WTC11 (cell line): Measurements from ENCODE around the gene SYNE3. TPM values are rescaled to one million over a fixed set of nuclear protein-coding genes. Genes with fewer than 3 reads are reported as not detected.

Source experiments
- ATAC-seq: fragments of 200-7000 bp; cut with Tn5 transposase; 2 replicates; pipeline ENCODE4 v1.10.0; 2021; ENCODE audit warnings: mild to moderate bottlenecking, moderate library complexity
- CTCF ChIA-PET: fragments of 300-600 bp; sonication (Branson Sonifier 250); formaldehyde crosslinking; loops from one replicate; lab custom pipeline; 2021; ENCODE audit warnings: antibody characterized with exemption; lab: Charles Lee
- POLR2A ChIA-PET: fragments of 350-600 bp; sonication (Branson Sonifier 250); formaldehyde crosslinking; loops from one replicate; lab custom pipeline; 2021; ENCODE audit warnings: antibody characterized with exemption; lab: Charles Lee
- DNase-seq: peaks from one replicate; pipeline ENCODE4 v3.0.0; 2021; ENCODE audit warnings: low spot score
- H3K27ac Mint-ChIP-seq: 2 replicates; pipeline ENCODE4 v1.8.0; 2021; ENCODE audit warnings: mixed read lengths
- H3K27me3 Mint-ChIP-seq: 2 replicates; pipeline ENCODE4 v1.8.0; 2021; ENCODE audit warnings: low read depth, mild to moderate bottlenecking, moderate library complexity, mixed read lengths
- H3K36me3 Mint-ChIP-seq: 2 replicates; pipeline ENCODE4 v1.8.0; 2021; ENCODE audit warnings: mixed read lengths
- H3K4me1 Mint-ChIP-seq: 2 replicates; pipeline ENCODE4 v1.8.0; 2022; ENCODE audit warnings: mixed read lengths
- H3K4me3 Mint-ChIP-seq: 2 replicates; pipeline ENCODE4 v1.8.0; 2021; ENCODE audit warnings: mild to moderate bottlenecking, moderate library complexity, mixed read lengths
- H3K9me3 Mint-ChIP-seq: 2 replicates; pipeline ENCODE4 v1.8.0; 2021; ENCODE audit warnings: mixed read lengths
- AFF4 ChIP-seq: sonication (generic); formaldehyde crosslinking; IDR thresholded peaks from 2 replicates; pipeline ENCODE4 v1.8.1; 2023; ENCODE audit warnings: mild to moderate bottlenecking, missing genetic modification reagents, borderline replicate concordance
- ATF1 ChIP-seq: sonication (generic); formaldehyde crosslinking; IDR thresholded peaks from 2 replicates; pipeline ENCODE4 v1.8.1; 2023; ENCODE audit warnings: mild to moderate bottlenecking, moderate library complexity, missing genetic modification reagents
- CBFB ChIP-seq: sonication (generic); formaldehyde crosslinking; IDR thresholded peaks from 2 replicates; pipeline ENCODE4 v1.8.1; 2022; ENCODE audit warnings: mild to moderate bottlenecking, low read depth, missing genetic modification reagents
- CREM ChIP-seq: sonication (generic); formaldehyde crosslinking; IDR thresholded peaks from 2 replicates; pipeline ENCODE4 v1.8.1; 2022; ENCODE audit warnings: mild to moderate bottlenecking, missing genetic modification reagents, moderate library complexity
- ETV6 ChIP-seq: sonication (generic); formaldehyde crosslinking; IDR thresholded peaks from 2 replicates; pipeline ENCODE4 v1.8.1; 2022; ENCODE audit warnings: mild to moderate bottlenecking, missing genetic modification reagents
- FOXK1 ChIP-seq: sonication (generic); formaldehyde crosslinking; IDR thresholded peaks from 2 replicates; pipeline ENCODE4 v1.8.0; 2022; ENCODE audit warnings: mild to moderate bottlenecking, moderate library complexity, missing genetic modification reagents
- GRHL2 ChIP-seq: fragments of 250-450 bp; sonication (Bioruptor Pico); IDR thresholded peaks from 2 replicates; pipeline ENCODE4 v1.8.0; 2022; ENCODE audit warnings: mild to moderate bottlenecking, moderate library complexity; ENCODE audit not compliant: insufficient replicate concordance, severe bottlenecking
- GTF2I ChIP-seq: fragments of 250-450 bp; sonication (Bioruptor Pico); conservative IDR thresholded peaks from 2 replicates; pipeline ENCODE4 v1.4.0; 2021; ENCODE audit warnings: mild to moderate bottlenecking
- IRF2 ChIP-seq: sonication (generic); formaldehyde crosslinking; IDR thresholded peaks from 2 replicates; pipeline ENCODE4 v1.8.0; 2022; ENCODE audit warnings: low read depth, missing genetic modification reagents, borderline replicate concordance
- JAZF1 ChIP-seq: fragments of 250-450 bp; sonication (Bioruptor Pico); IDR thresholded peaks from 2 replicates; pipeline ENCODE4 v1.9.0; 2021; ENCODE audit warnings: moderate library complexity, mild to moderate bottlenecking, inconsistent platforms
- MAX ChIP-seq: sonication (generic); formaldehyde crosslinking; IDR thresholded peaks from 2 replicates; pipeline ENCODE4 v1.8.0; 2022; ENCODE audit warnings: mild to moderate bottlenecking, missing genetic modification reagents
- NFE2L1 ChIP-seq: sonication (generic); formaldehyde crosslinking; IDR thresholded peaks from 2 replicates; pipeline ENCODE4 v1.8.1; 2023; ENCODE audit warnings: missing genetic modification reagents
- NR3C1 ChIP-seq: sonication (generic); formaldehyde crosslinking; conservative IDR thresholded peaks from 2 replicates; pipeline ENCODE4 v1.8.1; 2023; ENCODE audit warnings: low read depth, mild to moderate bottlenecking, missing genetic modification reagents
- PREB ChIP-seq: sonication (generic); formaldehyde crosslinking; IDR thresholded peaks from 2 replicates; pipeline ENCODE4 v1.8.1; 2022; ENCODE audit warnings: mild to moderate bottlenecking, missing genetic modification reagents, moderate library complexity, borderline replicate concordance
- SP1 ChIP-seq: sonication (generic); formaldehyde crosslinking; conservative IDR thresholded peaks from 2 replicates; pipeline ENCODE4 v1.8.1; 2022; ENCODE audit warnings: missing genetic modification reagents
- TP53 ChIP-seq: sonication (generic); formaldehyde crosslinking; IDR thresholded peaks from 2 replicates; pipeline ENCODE4 v1.8.1; 2023; ENCODE audit warnings: mild to moderate bottlenecking, missing genetic modification reagents
- ZNF532 ChIP-seq: fragments of 250-450 bp; sonication (Bioruptor Pico); IDR thresholded peaks from 2 replicates; pipeline ENCODE4 v1.9.0; 2021; ENCODE audit warnings: mild to moderate bottlenecking, borderline replicate concordance
- ZSCAN18 ChIP-seq: fragments of 250-450 bp; sonication (Bioruptor Pico); IDR thresholded peaks from 2 replicates; pipeline ENCODE4 v2.1.2; 2022; ENCODE audit warnings: mild to moderate bottlenecking, moderate library complexity
- total RNA-seq: library from RNA; stranded (reverse); gene quantifications from 3 replicates; pipeline ENCODE4 v1.2.3, GENCODE V29; 2021

SYNE3 gene
- total RNA-seq, 1 experiment from 2014 or later = 0.24 TPM

- no peak overlapping the region for H3K4me3 Mint-ChIP-seq
- no peak for DNase-seq
- no peaks in the 10 kb centered on the region for H3K36me3 Mint-ChIP-seq
- TF ChIP-seq NFE2L1 (CRISPR knock-in tag) = no peak
- TF ChIP-seq ETV6 = no peak
- no peak for TF ChIP-seq GTF2I (CRISPR knock-in tag)
- no peak for TF ChIP-seq IRF2 (CRISPR knock-in tag)
- no peak for TF ChIP-seq CBFB
- TF ChIP-seq TP53 (CRISPR knock-in tag) = no peak
- no peak for TF ChIP-seq NR3C1
- no peak for TF ChIP-seq ZSCAN18 (CRISPR knock-in tag)
- no peak for TF ChIP-seq GRHL2 (CRISPR knock-in tag)
- TF ChIP-seq FOXK1 (CRISPR knock-in tag) = no peak
- TF ChIP-seq CREM (CRISPR knock-in tag) = no peak
- no peak for TF ChIP-seq AFF4 (CRISPR knock-in tag)
- TF ChIP-seq SP1 (CRISPR knock-in tag) = no peak
- no peak for TF ChIP-seq ATF1 (CRISPR knock-in tag)
- TF ChIP-seq MAX (CRISPR knock-in tag) = no peak
- no peak for TF ChIP-seq ZNF532 (CRISPR knock-in tag)
- TF ChIP-seq JAZF1 (CRISPR knock-in tag) = no peak
- no peak for TF ChIP-seq PREB (CRISPR knock-in tag)
- TF ChIP-seq, all 79 proteins: peak for 0
- H3K27ac Mint-ChIP-seq = 0 out of 2 replicates have a peak overlapping the region, but pooled peaks have one; percentile 27
- H3K9me3 Mint-ChIP-seq = peaks cover 9% of the 10 kb centered on the region
- no peaks in the 10 kb centered on the region for H3K4me1 Mint-ChIP-seq
- no peaks in the 10 kb centered on the region for H3K27me3 Mint-ChIP-seq
- POLR2A ChIA-PET = no interaction called here
- CTCF ChIA-PET = interaction anchor here (0.9 to 1.2 kb wide), 3 partner anchors 11 to 54 kb away, joined by 3 to 4 read pairs (median 4); no protein-coding TSS in a partner anchor
- ATAC-seq = no peak
Observed at GRCh38 chr14:95496111-95496681, 20.3 kb downstream of the SYNE3 start.
